ENCODE measurements around the gene TNN. TPM values are rescaled to one million over a fixed set of nuclear protein-coding genes. Genes with fewer than 3 reads are reported as not detected.

TNN gene
- total RNA-seq, 3 donors from 2014 or later (not counting 1 experiment from before 2014, with no cell fraction given) = not detected

GRCh38 chr1:175155936-175156335 lies 88.3 kb downstream of the TNN start:
- Mint-ChIP-seq H3K4me1 (peaks cover 0 to 15% of the 10 kb centered on the region in 2 donors), H3K9me3 (no peaks in the 10 kb centered on the region), H3K27ac (no peak overlapping the region), H3K36me3 (peaks cover 15% of the 10 kb centered on the region), H3K4me3 (no peak overlapping the region), H3K27me3 (ENCODE audit: low read depth in 2 of 2) (peaks cover 24 to 33% of the 10 kb centered on the region in 2 donors)
- Histone ChIP-seq H3K4me3 (ENCODE audit: low read length) (no peak overlapping the region), H3K36me3 (ENCODE audit: control insufficient read depth, insufficient read depth, low read length) (peaks cover 22% of the 10 kb centered on the region), H3K27me3 (ENCODE audit: control insufficient read depth, insufficient read depth, low read length) (peaks cover 4% of the 10 kb centered on the region), H3K27ac (ENCODE audit: low read length) (no peak overlapping the region), H3K9me3 (ENCODE audit: control insufficient read depth, insufficient read depth, low read length) (no peaks in the 10 kb centered on the region), H3K4me1 (ENCODE audit: control insufficient read depth, insufficient read depth, low read length) (no peaks in the 10 kb centered on the region)
- WGBS (ENCODE audit: insufficient coverage) = 93% methylated on average over 5 of the region's 5 CpGs
- DNase-seq (no peak), ATAC-seq (no peak)
- intact Hi-C loops (cut with micrococcal nuclease) = no loop called here
- TF ChIP-seq, protein P1, sequence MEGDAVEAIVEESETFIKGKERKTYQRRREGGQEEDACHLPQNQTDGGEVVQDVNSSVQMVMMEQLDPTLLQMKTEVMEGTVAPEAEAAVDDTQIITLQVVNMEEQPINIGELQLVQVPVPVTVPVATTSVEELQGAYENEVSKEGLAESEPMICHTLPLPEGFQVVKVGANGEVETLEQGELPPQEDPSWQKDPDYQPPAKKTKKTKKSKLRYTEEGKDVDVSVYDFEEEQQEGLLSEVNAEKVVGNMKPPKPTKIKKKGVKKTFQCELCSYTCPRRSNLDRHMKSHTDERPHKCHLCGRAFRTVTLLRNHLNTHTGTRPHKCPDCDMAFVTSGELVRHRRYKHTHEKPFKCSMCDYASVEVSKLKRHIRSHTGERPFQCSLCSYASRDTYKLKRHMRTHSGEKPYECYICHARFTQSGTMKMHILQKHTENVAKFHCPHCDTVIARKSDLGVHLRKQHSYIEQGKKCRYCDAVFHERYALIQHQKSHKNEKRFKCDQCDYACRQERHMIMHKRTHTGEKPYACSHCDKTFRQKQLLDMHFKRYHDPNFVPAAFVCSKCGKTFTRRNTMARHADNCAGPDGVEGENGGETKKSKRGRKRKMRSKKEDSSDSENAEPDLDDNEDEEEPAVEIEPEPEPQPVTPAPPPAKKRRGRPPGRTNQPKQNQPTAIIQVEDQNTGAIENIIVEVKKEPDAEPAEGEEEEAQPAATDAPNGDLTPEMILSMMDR (IDR thresholded peaks at IDR 0.05) = no peak

- no peaks in the 10 kb centered on the region for H3K27me3 ChIP-seq (ENCODE audit: control insufficient read depth, insufficient read depth, low read length)
- H3K4me1 ChIP-seq (ENCODE audit: control insufficient read depth, insufficient read depth, low read length) = no peaks in the 10 kb centered on the region
- no peak overlapping the region for H3K4me3 ChIP-seq (ENCODE audit: low read length)
- TF ChIP-seq, protein P1 (IDR thresholded peaks at IDR 0.05) = no peak
- H3K36me3 Mint-ChIP-seq = peaks cover 17% of the 10 kb centered on the region
- peaks cover 15 to 20% of the 10 kb centered on the region in 2 donors for H3K27me3 Mint-ChIP-seq (ENCODE audit: low read depth in 2 of 2)
- H3K4me3 Mint-ChIP-seq = no peak overlapping the region
- DNase-seq = no peak
- H3K9me3 ChIP-seq (ENCODE audit: control insufficient read depth, insufficient read depth, low read length) = no peaks in the 10 kb centered on the region
- no peaks in the 10 kb centered on the region for H3K9me3 Mint-ChIP-seq
- ATAC-seq = no peak
- intact Hi-C loops (cut with micrococcal nuclease) = no loop called here
- peaks cover 0 to 14% of the 10 kb centered on the region in 2 donors for H3K4me1 Mint-ChIP-seq
- H3K27ac Mint-ChIP-seq = no peak overlapping the region
- 92% methylated on average over 2 of the region's 2 CpGs for WGBS (ENCODE audit: insufficient coverage)
- H3K36me3 ChIP-seq (ENCODE audit: control insufficient read depth, insufficient read depth, low read length) = peaks cover 26% of the 10 kb centered on the region
- H3K27ac ChIP-seq (ENCODE audit: low read length) = no peak overlapping the region
Measured at GRCh38 chr1:175157200-175157599, 89.6 kb downstream of the TNN start.

GRCh38 chr1:175158170-175158591 lies 90.5 kb downstream of the TNN start:
- Histone ChIP-seq H3K36me3 (ENCODE audit: control insufficient read depth, insufficient read depth, low read length) (peaks cover 33% of the 10 kb centered on the region), H3K27ac (ENCODE audit: low read length) (no peak overlapping the region), H3K4me1 (ENCODE audit: control insufficient read depth, insufficient read depth, low read length) (no peaks in the 10 kb centered on the region), H3K27me3 (ENCODE audit: control insufficient read depth, insufficient read depth, low read length) (no peaks in the 10 kb centered on the region), H3K4me3 (ENCODE audit: low read length) (no peak overlapping the region), H3K9me3 (ENCODE audit: control insufficient read depth, insufficient read depth, low read length) (no peaks in the 10 kb centered on the region)
- no peak for DNase-seq
- WGBS (ENCODE audit: insufficient coverage) = 96% methylated on average over 5 of the region's 6 CpGs
- ATAC-seq = no peak
- TF ChIP-seq, protein P1 (IDR thresholded peaks at IDR 0.05) = no peak
- H3K9me3 Mint-ChIP-seq = no peaks in the 10 kb centered on the region
- H3K4me1 Mint-ChIP-seq = peaks cover 0 to 12% of the 10 kb centered on the region in 2 donors
- peaks cover 9 to 10% of the 10 kb centered on the region in 2 donors for H3K27me3 Mint-ChIP-seq (ENCODE audit: low read depth in 2 of 2)
- no peak overlapping the region for H3K4me3 Mint-ChIP-seq
- peaks cover 17% of the 10 kb centered on the region for H3K36me3 Mint-ChIP-seq
- intact Hi-C loops (cut with micrococcal nuclease) = no loop called here
- H3K27ac Mint-ChIP-seq = no peak overlapping the region

DNA sequence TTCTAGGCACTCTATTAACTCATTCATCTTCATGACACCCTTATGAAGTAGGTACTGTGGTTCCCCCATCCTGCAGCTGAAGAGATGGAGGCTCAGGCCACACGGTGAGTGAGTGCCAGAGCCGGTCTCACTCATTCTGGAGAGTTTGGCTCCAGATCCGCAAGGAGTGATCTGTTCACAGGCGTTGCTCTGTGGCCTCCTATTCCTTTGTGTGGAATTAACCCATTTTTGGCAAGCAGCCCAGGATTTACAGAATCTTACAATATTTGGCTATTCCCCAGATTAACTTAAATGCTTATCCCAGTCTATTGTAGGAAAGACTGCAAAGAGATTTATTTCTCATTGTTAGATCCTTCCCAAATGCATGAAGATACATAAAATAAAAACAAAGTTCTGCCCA lies 95.3 kb downstream of the TNN start:
- 97% methylated on average over 4 of the region's 4 CpGs for WGBS (ENCODE audit: insufficient coverage)
- Histone ChIP-seq H3K36me3 (ENCODE audit: control insufficient read depth, insufficient read depth, low read length) (peaks cover 71% of the 10 kb centered on the region), H3K4me1 (ENCODE audit: control insufficient read depth, insufficient read depth, low read length) (peaks cover 5% of the 10 kb centered on the region), H3K27me3 (ENCODE audit: control insufficient read depth, insufficient read depth, low read length) (no peaks in the 10 kb centered on the region), H3K9me3 (ENCODE audit: control insufficient read depth, insufficient read depth, low read length) (no peaks in the 10 kb centered on the region), H3K4me3 (ENCODE audit: low read length) (no peak overlapping the region), H3K27ac (ENCODE audit: low read length) (no peak overlapping the region)
- DNase-seq = no peak
- Mint-ChIP-seq H3K4me1 (peaks cover 18 to 28% of the 10 kb centered on the region in 2 donors), H3K27me3 (ENCODE audit: low read depth in 2 of 2) (no peaks in the 10 kb centered on the region), H3K27ac (no peak overlapping the region), H3K9me3 (no peaks in the 10 kb centered on the region), H3K4me3 (no peak overlapping the region), H3K36me3 (peaks cover 24% of the 10 kb centered on the region)
- ATAC-seq = no peak
- TF ChIP-seq, protein P1 (IDR thresholded peaks at IDR 0.05) = no peak
- intact Hi-C loops (cut with micrococcal nuclease) = no loop called here

Measured in natural killer cell (primary cell).